AG09319 (cell line): Measurements from ENCODE around the gene VSTM2L.
"Not testable (repeated sequence)": the region's sequence is repeated elsewhere in the genome, so short reads cannot be mapped to it uniquely, and the experiment has no call there.

Source experiments
- DNase-seq: peaks from one replicate; pipeline ENCODE4 v3.0.0-alpha.2; 2010; ENCODE audit warnings: low read depth; ENCODE audit errors: extremely low read depth
- CTCF ChIP-seq: IDR thresholded peaks from 2 replicates; pipeline ENCODE4 v1.5.1; 2011; ENCODE audit warnings: low read depth, mild to moderate bottlenecking, inconsistent platforms, low read length, moderate library complexity

VSTM2L gene

GRCh38 chr20:37948956-37949355, 46.0 kb downstream of the VSTM2L start:
- no peak for DNase-seq
- no peak for TF ChIP-seq CTCF

- no peak for TF ChIP-seq CTCF
- DNase-seq: no peak
These were observed 51.3 kb downstream of the VSTM2L start for GRCh38 chr20:37954190-37954589.

GRCh38 chr20:37954626-37955025, 51.7 kb downstream of the VSTM2L start:
- DNase-seq: no peak
- no peak for TF ChIP-seq CTCF

- DNase-seq: no peak
- TF ChIP-seq CTCF: no peak
These were observed 52.6 kb downstream of the VSTM2L start for GRCh38 chr20:37955511-37955910.

GRCh38 chr20:37956107-37956585, 53.2 kb downstream of the VSTM2L start:
- TF ChIP-seq CTCF: no peak
- DNase-seq: no peak

GRCh38 chr20:37958856-37959520, 56.1 kb downstream of the VSTM2L start:
- TF ChIP-seq CTCF: no peak
- no peak for DNase-seq

- no peak for DNase-seq
- TF ChIP-seq CTCF: no peak
These were observed 58.1 kb downstream of the VSTM2L start for GRCh38 chr20:37961066-37961465.

- DNase-seq: not testable (repeated sequence)
These were observed 60.6 kb downstream of the VSTM2L start for GRCh38 chr20:37963483-37963882.
